Glutamatergic neuron (in vitro differentiated cells): ENCODE results near the gene MMP2. TPM values are rescaled to one million over a fixed set of nuclear protein-coding genes. Genes with fewer than 3 reads are reported as not detected.

Experiments used
- DNase-seq: peaks from one replicate; pipeline ENCODE4 v3.0.0; 2022
- H3K27ac Mint-ChIP-seq: one replicate; pipeline ENCODE4 v1.8.0; 2020; ENCODE audit warnings: mild to moderate bottlenecking, mixed read lengths, inconsistent platforms; ENCODE audit not compliant: unreplicated experiment
- H3K27me3 Mint-ChIP-seq: one replicate; pipeline ENCODE4 v1.8.0; 2020; ENCODE audit warnings: mild to moderate bottlenecking, moderate library complexity, mixed read lengths, inconsistent platforms; ENCODE audit not compliant: unreplicated experiment
- H3K36me3 Mint-ChIP-seq: one replicate; pipeline ENCODE4 v1.8.0; 2020; ENCODE audit warnings: mild to moderate bottlenecking, mixed read lengths, inconsistent platforms; ENCODE audit not compliant: unreplicated experiment
- H3K4me1 Mint-ChIP-seq: one replicate; pipeline ENCODE4 v1.8.0; 2020; ENCODE audit warnings: mild to moderate bottlenecking, low read depth, mixed read lengths, inconsistent platforms; ENCODE audit not compliant: unreplicated experiment
- H3K4me3 Mint-ChIP-seq: one replicate; pipeline ENCODE4 v1.8.0; 2020; ENCODE audit warnings: mild to moderate bottlenecking, mixed read lengths, inconsistent platforms; ENCODE audit not compliant: unreplicated experiment
- H3K9me3 Mint-ChIP-seq: one replicate; pipeline ENCODE4 v1.8.0; 2020; ENCODE audit warnings: mild to moderate bottlenecking, moderate library complexity, mixed read lengths, inconsistent platforms; ENCODE audit not compliant: unreplicated experiment
- total RNA-seq: library from RNA; stranded (reverse); fragmentation: NEBNext Ultra II Directional; extraction: Animal tissue kit (Norgen Biotek cat#: 25700); gene quantifications from one replicate; pipeline ENCODE4 v1.2.1, GENCODE V29; 2021; ENCODE audit not compliant: unreplicated experiment
- TF ChIP-seq, protein P1 (sequence below): fragments of 200-600 bp; sonication (generic); IDR thresholded peaks from one replicate; pipeline ENCODE4 v1.5.0; 2021; ENCODE audit not compliant: partially characterized antibody, unreplicated experiment

Gene MMP2
- total RNA-seq, 1 donor from 2014 or later = 7.0 TPM

DNA sequence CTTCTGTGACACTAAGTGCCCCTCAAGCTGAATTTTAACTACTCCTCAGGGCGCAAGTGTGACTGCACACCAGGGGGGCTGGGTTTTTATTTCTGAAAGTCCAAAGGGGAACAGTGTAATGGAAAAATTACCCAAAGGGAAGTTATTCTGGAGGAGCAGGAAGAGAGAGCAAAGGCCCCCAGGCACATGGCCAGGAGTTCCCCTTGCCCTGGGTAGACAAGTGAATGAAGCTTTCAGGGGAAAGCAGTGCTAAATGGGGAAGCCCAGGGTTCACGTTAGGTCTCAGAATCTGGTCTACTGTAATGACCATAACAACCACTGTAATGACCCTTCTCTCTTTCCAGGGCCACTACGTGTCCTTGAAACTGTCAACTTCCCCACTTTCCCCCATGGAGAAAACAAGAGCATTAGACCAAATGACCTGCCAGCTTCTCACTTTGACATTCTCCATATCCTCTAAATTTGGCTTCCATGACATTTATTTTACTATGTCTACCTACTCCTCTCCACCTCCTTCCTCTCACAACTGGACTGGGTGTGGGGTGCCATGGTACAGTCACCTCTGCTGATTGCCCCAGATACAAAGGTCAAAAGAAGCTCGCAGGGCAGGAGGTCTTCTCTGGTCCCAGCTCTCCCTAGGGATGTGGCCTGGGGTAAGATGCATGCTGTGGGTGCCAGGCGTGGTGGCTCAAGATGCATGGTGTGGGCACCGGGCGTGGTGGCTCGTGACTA lies 34.1 kb upstream of the MMP2 start:
- Mint-ChIP-seq H3K36me3 (no peaks in the 10 kb centered on the region), H3K27ac (no peak overlapping the region), H3K27me3 (no peaks in the 10 kb centered on the region), H3K9me3 (no peaks in the 10 kb centered on the region), H3K4me1 (no peaks in the 10 kb centered on the region), H3K4me3 (no peak overlapping the region)
- TF ChIP-seq, protein P1, sequence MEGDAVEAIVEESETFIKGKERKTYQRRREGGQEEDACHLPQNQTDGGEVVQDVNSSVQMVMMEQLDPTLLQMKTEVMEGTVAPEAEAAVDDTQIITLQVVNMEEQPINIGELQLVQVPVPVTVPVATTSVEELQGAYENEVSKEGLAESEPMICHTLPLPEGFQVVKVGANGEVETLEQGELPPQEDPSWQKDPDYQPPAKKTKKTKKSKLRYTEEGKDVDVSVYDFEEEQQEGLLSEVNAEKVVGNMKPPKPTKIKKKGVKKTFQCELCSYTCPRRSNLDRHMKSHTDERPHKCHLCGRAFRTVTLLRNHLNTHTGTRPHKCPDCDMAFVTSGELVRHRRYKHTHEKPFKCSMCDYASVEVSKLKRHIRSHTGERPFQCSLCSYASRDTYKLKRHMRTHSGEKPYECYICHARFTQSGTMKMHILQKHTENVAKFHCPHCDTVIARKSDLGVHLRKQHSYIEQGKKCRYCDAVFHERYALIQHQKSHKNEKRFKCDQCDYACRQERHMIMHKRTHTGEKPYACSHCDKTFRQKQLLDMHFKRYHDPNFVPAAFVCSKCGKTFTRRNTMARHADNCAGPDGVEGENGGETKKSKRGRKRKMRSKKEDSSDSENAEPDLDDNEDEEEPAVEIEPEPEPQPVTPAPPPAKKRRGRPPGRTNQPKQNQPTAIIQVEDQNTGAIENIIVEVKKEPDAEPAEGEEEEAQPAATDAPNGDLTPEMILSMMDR = no peak
- no peak for DNase-seq

DNA sequence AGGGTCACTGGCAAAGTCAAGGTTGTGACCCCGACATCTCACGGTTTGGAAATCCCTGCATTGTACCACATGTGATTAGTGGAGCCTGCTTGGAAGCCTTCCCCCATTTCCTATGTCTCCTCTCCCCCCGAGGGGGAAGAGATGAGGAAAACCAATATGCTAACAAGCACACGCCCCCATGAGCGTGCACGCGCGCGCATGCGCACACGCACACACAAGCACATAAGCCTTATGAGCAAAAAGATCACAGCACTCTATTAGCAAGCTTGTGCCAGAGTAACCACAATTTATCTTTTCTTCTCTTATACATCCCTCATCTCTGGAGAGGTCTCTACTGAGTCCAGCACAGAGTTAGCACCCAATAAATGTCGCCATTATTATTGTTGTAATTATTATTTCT lies 31.8 kb upstream of the MMP2 start:
- Mint-ChIP-seq H3K27me3 (no peaks in the 10 kb centered on the region), H3K4me1 (no peaks in the 10 kb centered on the region), H3K4me3 (no peak overlapping the region), H3K27ac (no peak overlapping the region), H3K36me3 (no peaks in the 10 kb centered on the region), H3K9me3 (no peaks in the 10 kb centered on the region)
- DNase-seq = no peak
- TF ChIP-seq, protein P1 = no peak

DNA sequence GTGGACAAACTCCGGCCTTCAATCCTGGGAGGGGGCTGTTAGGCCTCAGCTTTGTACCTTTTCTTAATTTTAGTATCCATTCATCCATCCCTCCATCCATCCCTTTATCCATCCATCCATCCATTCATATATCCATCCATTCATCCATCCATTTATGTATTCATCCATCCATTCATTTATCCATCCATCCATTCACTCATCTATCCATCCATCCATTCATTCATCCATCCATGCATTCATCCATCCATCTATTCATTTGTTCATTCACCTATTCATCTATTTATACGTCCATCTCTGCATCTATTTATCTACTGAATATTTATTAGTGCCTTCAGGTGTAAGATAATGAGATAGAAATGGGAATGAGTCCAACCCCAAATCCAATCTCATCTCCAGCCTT lies 26.0 kb upstream of the MMP2 start:
- Mint-ChIP-seq H3K27me3 (peaks cover 2% of the 10 kb centered on the region), H3K27ac (no peak overlapping the region), H3K9me3 (peaks cover 1% of the 10 kb centered on the region), H3K4me3 (no peak overlapping the region), H3K36me3 (no peaks in the 10 kb centered on the region), H3K4me1 (no peaks in the 10 kb centered on the region)
- DNase-seq = no peak
- TF ChIP-seq, protein P1 = no peak

DNA sequence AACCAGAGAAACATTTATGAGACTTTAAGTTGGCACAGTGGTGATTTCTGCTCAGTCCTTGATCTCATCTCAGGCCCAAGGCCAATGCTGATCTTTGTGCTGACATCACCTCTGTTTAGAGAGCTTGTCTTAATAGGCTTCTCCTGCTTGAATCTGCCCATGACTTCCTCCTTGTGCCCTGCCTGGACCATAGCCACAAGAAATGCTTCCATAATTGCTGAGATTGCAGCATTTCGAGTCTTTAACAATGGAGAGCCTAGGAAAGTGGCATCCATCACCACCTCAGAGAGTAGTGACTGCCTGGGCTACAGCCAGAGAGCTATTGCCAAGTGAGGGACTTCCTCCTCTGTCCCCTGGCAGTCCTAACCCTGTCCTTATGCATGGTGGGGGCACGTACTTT lies 25.1 kb upstream of the MMP2 start:
- no peaks in the 10 kb centered on the region for H3K4me1 Mint-ChIP-seq
- DNase-seq = no peak
- H3K36me3 Mint-ChIP-seq = no peaks in the 10 kb centered on the region
- peaks cover 2% of the 10 kb centered on the region for H3K27me3 Mint-ChIP-seq
- TF ChIP-seq, protein P1 = no peak
- no peak overlapping the region for H3K27ac Mint-ChIP-seq
- H3K9me3 Mint-ChIP-seq = peaks cover 1% of the 10 kb centered on the region
- H3K4me3 Mint-ChIP-seq = no peak overlapping the region

DNA sequence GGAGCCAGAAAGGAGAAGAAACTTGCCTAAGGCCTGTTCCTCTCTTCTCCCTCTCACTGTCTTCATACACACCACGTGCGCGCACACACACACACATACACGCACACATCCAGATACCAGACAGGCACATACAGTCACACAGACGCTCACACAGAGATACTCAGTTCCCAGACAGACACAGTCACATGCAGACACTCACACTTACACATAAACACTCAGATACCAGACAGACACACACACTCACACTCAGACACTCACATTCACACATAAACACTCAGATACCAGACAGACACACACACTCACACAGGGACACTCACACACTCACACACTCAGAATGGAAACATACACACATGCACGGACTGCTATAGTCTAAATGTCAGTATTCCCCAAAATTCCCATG lies 24.1 kb upstream of the MMP2 start:
- Mint-ChIP-seq H3K27ac (no peak overlapping the region), H3K27me3 (peaks cover 2% of the 10 kb centered on the region), H3K4me3 (no peak overlapping the region), H3K4me1 (no peaks in the 10 kb centered on the region), H3K36me3 (no peaks in the 10 kb centered on the region), H3K9me3 (peaks cover 1% of the 10 kb centered on the region)
- DNase-seq = no peak
- TF ChIP-seq, protein P1 = no peak
